IPS-18c (cell line): ENCODE results near the gene KRCC1.
A peak's percentile ranks its signal among the peaks of the same experiment; 100 is the strongest.

Experiments
- H3K4me3 ChIP-seq: 2 replicates; pipeline ENCODE4 v1.7.0; 2013; ENCODE audit warnings: low read depth, mild to moderate bottlenecking, low read length, moderate library complexity; ENCODE audit not compliant: insufficient read depth
- H3K9me3 ChIP-seq: one replicate; pipeline ENCODE4 v1.6.1; 2013; ENCODE audit warnings: mild to moderate bottlenecking, low read length, moderate library complexity; ENCODE audit not compliant: control insufficient read depth, insufficient read depth

KRCC1 gene

GRCh38 chr2:88055371-88056128, at the start of gene KRCC1:
Gene KRCC1 (minus strand): TSS chr2:88055783. CDS start chr2:88028563, 27,220 bp downstream.
- H3K4me3 ChIP-seq = peak within 1 kb of the TSS; percentile 64
- no peaks in the 10 kb centered on the region for H3K9me3 ChIP-seq

- Histone ChIP-seq H3K4me3 (no peak overlapping the region), H3K9me3 (no peaks in the 10 kb centered on the region)
Measured at GRCh38 chr2:88100489-88100858, 44.9 kb upstream of the KRCC1 start.

GRCh38 chr2:88099798-88100488, 44.4 kb upstream of the KRCC1 start:
- no peak overlapping the region for H3K4me3 ChIP-seq
- no peaks in the 10 kb centered on the region for H3K9me3 ChIP-seq

GRCh38 chr2:88098558-88098900, 42.9 kb upstream of the KRCC1 start:
- Histone ChIP-seq H3K9me3 (no peaks in the 10 kb centered on the region), H3K4me3 (no peak overlapping the region)

DNA sequence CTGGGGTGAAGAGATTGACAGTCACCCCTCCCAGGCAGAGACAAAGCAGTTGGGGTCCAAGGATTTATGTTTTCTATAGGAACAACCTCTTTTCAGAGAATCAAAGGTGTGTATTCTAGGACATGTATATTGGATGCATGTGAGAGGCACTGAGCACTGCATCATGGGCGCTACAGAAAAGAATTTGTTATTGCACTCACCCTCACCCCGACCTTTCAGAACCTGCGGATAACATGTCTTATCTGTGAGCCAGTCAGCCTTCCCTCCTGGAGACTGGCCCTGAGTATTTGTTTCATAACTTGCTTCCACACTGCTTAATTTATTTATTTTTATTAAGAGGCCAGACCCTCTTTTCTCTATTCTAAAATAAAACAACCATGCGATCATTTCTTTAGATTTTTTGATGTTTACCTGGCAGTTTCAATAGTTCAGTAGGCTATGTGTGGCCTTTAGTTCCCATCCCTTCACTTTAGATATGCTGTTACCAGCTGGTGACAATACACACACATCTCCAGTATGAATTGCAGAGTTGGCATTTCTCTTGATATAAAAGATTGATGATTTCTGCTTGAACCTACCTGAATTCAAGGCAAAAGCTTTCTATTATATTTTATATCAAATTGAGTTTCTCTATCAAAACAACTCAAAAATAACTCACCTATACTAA, 42.4 kb upstream of the KRCC1 start:
- H3K9me3 ChIP-seq = no peaks in the 10 kb centered on the region
- no peak overlapping the region for H3K4me3 ChIP-seq

- no peaks in the 10 kb centered on the region for H3K9me3 ChIP-seq
- no peak overlapping the region for H3K4me3 ChIP-seq
Measured at GRCh38 chr2:88097192-88097591, 41.6 kb upstream of the KRCC1 start.

DNA sequence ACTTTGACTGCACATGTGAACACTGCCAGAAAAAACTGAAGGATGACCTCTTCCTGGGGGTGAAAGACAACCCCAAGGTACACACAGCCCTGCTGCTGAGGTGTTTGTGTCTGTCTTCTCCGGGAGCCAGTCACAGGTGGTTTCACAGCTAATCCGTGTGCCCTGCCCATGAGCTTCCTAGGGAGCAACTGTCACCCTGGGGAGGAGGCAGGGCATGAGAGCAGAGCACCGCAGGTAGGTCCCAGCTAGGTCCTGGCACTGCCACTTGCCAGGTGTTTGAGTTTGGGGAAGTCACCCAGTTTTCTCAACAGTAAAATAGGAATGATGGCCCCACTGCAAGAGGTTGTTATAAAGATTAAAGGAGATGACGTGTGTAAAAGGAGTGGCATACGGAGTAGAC, 41.1 kb upstream of the KRCC1 start:
- no peaks in the 10 kb centered on the region for H3K9me3 ChIP-seq
- no peak overlapping the region for H3K4me3 ChIP-seq

DNA sequence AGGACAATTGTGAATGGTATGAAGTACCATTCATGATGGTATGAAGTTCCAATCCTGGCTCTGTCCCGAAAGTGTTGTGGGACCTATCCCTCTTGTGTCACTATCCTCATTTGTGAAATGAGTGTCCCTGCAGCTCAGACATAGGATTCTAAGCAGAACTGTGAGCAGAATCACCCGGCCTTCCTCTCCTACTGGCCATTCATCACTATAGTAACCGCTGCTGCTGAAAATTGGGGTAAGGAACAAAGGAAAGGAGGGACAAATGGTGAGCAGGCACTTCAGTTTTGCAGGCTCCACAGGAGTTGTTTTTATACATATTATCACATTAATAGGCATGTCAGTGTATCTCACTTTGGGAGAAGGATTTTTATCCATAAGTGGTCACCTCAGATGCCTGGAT, 39.4 kb upstream of the KRCC1 start:
- Histone ChIP-seq H3K4me3 (no peak overlapping the region), H3K9me3 (no peaks in the 10 kb centered on the region)

GRCh38 chr2:88092773-88093172, 37.2 kb upstream of the KRCC1 start:
- peaks cover 2% of the 10 kb centered on the region for H3K9me3 ChIP-seq
- H3K4me3 ChIP-seq = no peak overlapping the region

- no peak overlapping the region for H3K4me3 ChIP-seq
- peaks cover 2% of the 10 kb centered on the region for H3K9me3 ChIP-seq
Measured at GRCh38 chr2:88091943-88092342, 36.4 kb upstream of the KRCC1 start.

GRCh38 chr2:88090446-88091283, 35.1 kb upstream of the KRCC1 start:
- no peak overlapping the region for H3K4me3 ChIP-seq
- peaks cover 2% of the 10 kb centered on the region for H3K9me3 ChIP-seq

- peaks cover 2% of the 10 kb centered on the region for H3K9me3 ChIP-seq
- H3K4me3 ChIP-seq = no peak overlapping the region
Measured at GRCh38 chr2:88088999-88089398, 33.4 kb upstream of the KRCC1 start.

DNA sequence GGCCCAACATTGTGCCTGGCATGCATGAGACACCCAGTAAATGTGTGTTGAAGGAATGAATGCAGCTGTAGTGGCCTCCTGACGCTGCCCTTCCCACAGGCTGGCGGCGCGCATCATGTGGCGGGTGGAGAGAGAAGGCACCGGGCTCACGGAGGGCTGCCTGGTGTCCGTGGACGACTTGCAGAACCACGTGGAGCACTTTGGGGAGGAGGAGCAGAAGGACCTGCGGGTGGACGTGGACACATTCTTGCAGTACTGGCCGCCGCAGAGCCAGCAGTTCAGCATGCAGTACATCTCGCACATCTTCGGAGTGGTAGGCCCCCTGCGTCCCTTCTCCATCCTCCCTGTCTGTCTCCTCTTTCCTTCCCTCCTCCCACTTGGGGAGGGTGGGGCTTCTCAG, 32.2 kb upstream of the KRCC1 start:
- peaks cover 2% of the 10 kb centered on the region for H3K9me3 ChIP-seq
- H3K4me3 ChIP-seq = no peak overlapping the region

DNA sequence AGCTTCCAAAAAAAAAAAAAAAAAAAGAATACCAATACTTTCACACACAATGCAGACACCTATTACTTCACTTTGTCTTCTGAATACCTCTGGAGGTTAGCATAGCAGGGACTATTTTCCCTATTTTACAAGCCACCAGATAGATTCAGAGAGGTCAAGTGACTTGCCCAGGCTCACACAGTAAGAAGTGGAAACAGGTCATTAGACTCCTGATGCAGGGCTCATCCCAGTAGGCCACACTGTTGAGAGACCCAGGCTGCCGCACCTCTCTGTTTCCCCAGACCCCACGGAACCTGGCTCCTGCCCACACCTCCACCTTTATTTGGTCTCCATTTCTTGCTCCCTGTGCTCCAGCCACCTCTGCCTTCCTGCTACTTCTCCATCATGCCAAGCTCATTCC, 31.5 kb upstream of the KRCC1 start:
- Histone ChIP-seq H3K4me3 (no peak overlapping the region), H3K9me3 (peaks cover 2% of the 10 kb centered on the region)

- H3K4me3 ChIP-seq = no peak overlapping the region
Measured at GRCh38 chr2:88086401-88086800, 30.8 kb upstream of the KRCC1 start.

DNA sequence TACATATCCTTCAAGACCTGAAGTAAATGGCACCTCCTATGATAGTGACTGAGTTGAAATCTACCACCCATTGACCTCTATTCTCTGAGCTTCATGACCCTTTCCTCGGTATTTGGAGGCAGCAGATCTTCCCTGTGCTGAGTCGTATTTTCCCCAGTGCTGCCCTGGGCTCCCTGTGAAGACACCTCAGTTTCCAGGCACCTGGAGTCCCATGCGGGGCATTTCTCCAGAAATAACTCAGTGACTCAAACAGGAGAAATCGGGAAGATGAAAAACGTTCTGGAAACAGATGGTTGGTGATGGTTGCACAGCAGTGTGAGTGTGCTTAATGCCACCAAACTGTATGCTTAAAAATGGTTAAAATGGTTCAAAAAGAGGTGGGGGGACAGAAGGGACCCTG, 30.0 kb upstream of the KRCC1 start:
- Histone ChIP-seq H3K9me3 (peaks cover 2% of the 10 kb centered on the region), H3K4me3 (no peak overlapping the region)

More at GRCh38 chr2:88086401-88086800, 30.8 kb upstream of the KRCC1 start:
- H3K9me3 ChIP-seq = peaks cover 2% of the 10 kb centered on the region

DNA sequence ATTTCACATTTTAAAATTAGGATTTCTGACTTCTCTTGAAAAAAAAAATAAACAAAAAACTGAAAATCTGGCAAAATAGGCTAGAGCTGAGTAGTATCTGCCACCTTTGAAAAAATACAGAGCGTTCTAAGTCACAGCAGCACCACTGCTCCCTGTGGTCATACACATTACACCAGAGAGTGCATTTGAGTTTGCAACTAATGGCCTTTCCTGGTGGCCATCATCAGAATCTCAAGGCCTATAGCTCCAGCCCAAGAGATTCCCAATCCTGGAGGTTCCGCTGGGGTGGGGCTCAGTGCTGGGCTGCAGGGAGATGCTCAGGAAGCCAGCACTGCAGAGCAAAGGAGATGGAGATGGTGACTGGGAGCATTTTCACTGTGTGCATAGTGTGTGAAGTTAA, 29.5 kb upstream of the KRCC1 start:
- Histone ChIP-seq H3K9me3 (peaks cover 2% of the 10 kb centered on the region), H3K4me3 (no peak overlapping the region)
